SK-N-SH (cell line): ENCODE measurements around the gene CFHR4. TPM values are rescaled to one million over a fixed set of nuclear protein-coding genes. Genes with fewer than 3 reads are reported as not detected.

Source experiments
- CTCF ChIA-PET: fragments of 300-600, 350-600 bp; formaldehyde crosslinking; extraction: SDS; loops from one replicate; lab custom pipeline; 2021; lab: Yijun Ruan, JAX
- POLR2A ChIA-PET: fragments of 350-600 bp; sonication (Branson Sonifier 250); formaldehyde crosslinking; extraction: SDS; loops from one replicate; lab custom pipeline; 2020; ENCODE audit warnings: antibody characterized with exemption, inconsistent platforms; lab: Yijun Ruan, JAX
- DNase-seq: peaks from one replicate; pipeline ENCODE4 v3.0.0; 2012
- H2AFZ ChIP-seq: fragments of 200-600 bp; sonication (generic); 2 replicates; pipeline ENCODE4 v1.8.1; 2016; ENCODE audit warnings: antibody characterized with exemption, mild to moderate bottlenecking, low read depth
- H3F3A ChIP-seq: fragments of 200-600 bp; sonication (generic); replicated peaks from 2 replicates; pipeline ENCODE3; 2016; ENCODE audit warnings: antibody characterized with exemption, mild to moderate bottlenecking; ENCODE audit not compliant: insufficient read depth
- H3K27ac ChIP-seq, 2 experiments: fragments of 200-500 bp in 1 of 2; fragments of 200-600 bp in 1 of 2; sonication (Bioruptor generic) in 1 of 2; sonication (generic), shearing (Covaris generic) in 1 of 2; 2 replicates each; pipeline versions ENCODE4 v1.5.1 to v1.6.1; 2014 to 2016; ENCODE audit warnings: low read depth in 2 of 2, inconsistent platforms in 1 of 2, low read length in 1 of 2, mild to moderate bottlenecking in 1 of 2, mixed read lengths in 1 of 2
- H3K27me3 ChIP-seq: fragments of 200-600 bp; sonication (generic), shearing (Covaris generic); 2 replicates; pipeline ENCODE4 v1.6.1; 2016; ENCODE audit warnings: mixed run types; ENCODE audit not compliant: insufficient read depth
- H3K36me3 ChIP-seq, 2 experiments: fragments of 200-500 bp in 1 of 2; fragments of 200-600 bp in 1 of 2; sonication (Bioruptor generic) in 1 of 2; sonication (generic) in 1 of 2; replicated peaks in 1 of 2; 2 replicates each; pipeline versions ENCODE3 to v1.5.1; 2014 to 2016; ENCODE audit warnings: low read length in 1 of 2, mild to moderate bottlenecking in 1 of 2; ENCODE audit not compliant: insufficient read depth in 2 of 2, control insufficient read depth in 1 of 2
- H3K4me1 ChIP-seq, 2 experiments: fragments of 200-500 bp in 1 of 2; fragments of 200-600 bp in 1 of 2; sonication (Bioruptor generic) in 1 of 2; sonication (generic), shearing (Covaris generic) in 1 of 2; 2 replicates each; pipeline versions ENCODE4 v1.5.1 to v1.6.1; 2014 to 2016; ENCODE audit warnings: low read depth in 1 of 2, low read length in 1 of 2, mixed run types in 1 of 2; ENCODE audit not compliant: insufficient read depth in 2 of 2, control insufficient read depth in 1 of 2
- H3K4me2 ChIP-seq: fragments of 200-600 bp; sonication (generic), shearing (Covaris generic); 2 replicates; pipeline ENCODE4 v1.6.1; 2017; ENCODE audit warnings: mixed run types
- H3K4me3 ChIP-seq, 2 experiments: fragments of 200-500 bp in 1 of 2; fragments of 200-600 bp in 1 of 2; sonication (Bioruptor generic) in 1 of 2; sonication (generic), shearing (Covaris generic) in 1 of 2; 2 replicates each; pipeline versions ENCODE4 v1.5.1 to v1.8.1; 2014 to 2016; ENCODE audit warnings: low read depth in 2 of 2, inconsistent platforms in 1 of 2, low read length in 1 of 2, mild to moderate bottlenecking in 1 of 2, mixed read lengths in 1 of 2, moderate library complexity in 1 of 2
- H3K79me2 ChIP-seq: fragments of 200-600 bp; sonication (generic); 2 replicates; pipeline ENCODE4 v1.8.1; 2017; ENCODE audit warnings: mild to moderate bottlenecking; ENCODE audit not compliant: insufficient read depth
- H3K9ac ChIP-seq: fragments of 200-600 bp; sonication (generic); 2 replicates; pipeline ENCODE4 v1.6.1; 2017; ENCODE audit warnings: mixed run types
- H3K9me2 ChIP-seq: fragments of 200-600 bp; sonication (generic); 2 replicates; pipeline ENCODE4 v1.6.1; 2017; ENCODE audit warnings: mixed run types
- H3K9me3 ChIP-seq: fragments of 200-600 bp; sonication (generic); 2 replicates; pipeline ENCODE4 v1.6.1; 2017; ENCODE audit warnings: mixed run types, mild to moderate bottlenecking, moderate library complexity
- H4K20me1 ChIP-seq: fragments of 200-600 bp; sonication (generic); 2 replicates; pipeline ENCODE4 v1.6.1; 2017; ENCODE audit warnings: mild to moderate bottlenecking, mixed run types; ENCODE audit not compliant: insufficient read depth
- EP300 ChIP-seq, 2 experiments: IDR thresholded peaks; 2 replicates each; pipeline versions ENCODE4 v1.4.0 to v1.6.1; 2012; ENCODE audit warnings: borderline replicate concordance in 1 of 2, low read depth in 1 of 2, low read length in 1 of 2
- EZH2phosphoT487 ChIP-seq: fragments of 200-600 bp; sonication (generic); IDR thresholded peaks from 2 replicates; pipeline ENCODE4 v1.6.1; 2017; ENCODE audit warnings: low read depth, mixed run types, mild to moderate bottlenecking, antibody characterized with exemption, moderate library complexity, borderline replicate concordance
- FOSL2 ChIP-seq: IDR thresholded peaks from 2 replicates; pipeline ENCODE4 v1.4.0; 2012; ENCODE audit warnings: low read depth, mild to moderate bottlenecking, moderate library complexity, borderline replicate concordance
- FOXJ3 ChIP-seq: sonication (generic); formaldehyde crosslinking; IDR thresholded peaks from 2 replicates; pipeline ENCODE4 v1.5.1; 2020; ENCODE audit warnings: mild to moderate bottlenecking, missing genetic modification reagents
- FOXM1 ChIP-seq: IDR thresholded peaks from 2 replicates; pipeline ENCODE4 v1.4.0; 2012; ENCODE audit warnings: low read depth, mild to moderate bottlenecking
- GATA2 ChIP-seq: sonication (generic); formaldehyde crosslinking; IDR thresholded peaks from 2 replicates; pipeline ENCODE4 v1.5.0; 2020; ENCODE audit warnings: mild to moderate bottlenecking, missing genetic modification reagents
- JUND ChIP-seq: IDR thresholded peaks from 2 replicates; pipeline ENCODE4 v1.4.0; 2012
- MEF2A ChIP-seq: IDR thresholded peaks from 2 replicates; pipeline ENCODE4 v1.4.0; 2012; ENCODE audit warnings: low read depth, borderline replicate concordance
- RCOR1 ChIP-seq: fragments of 150-350 bp; IDR thresholded peaks from 2 replicates; pipeline ENCODE4 v1.6.1; 2017; ENCODE audit warnings: antibody characterized with exemption, low read length
- TEAD4 ChIP-seq: IDR thresholded peaks from 2 replicates; pipeline ENCODE4 v1.4.0; 2012; ENCODE audit warnings: mild to moderate bottlenecking, borderline replicate concordance; ENCODE audit not compliant: insufficient read depth
- WGBS: methylation state at CpG from one replicate; pipeline ENCODE4 v1.1.6; 2017; ENCODE audit warnings: low lambda C conversion rate; 5-methylcytosine and 5-hydroxymethylcytosine counted together
- polyA plus RNA-seq, 3 experiments: library from polyadenylated mRNA; depleted of rRNA; stranded (reverse); fragments of >200 nt; gene quantifications; 2 replicates each; pipeline ENCODE4 v1.2.3, GENCODE V29; 2012
- TF ChIP-seq, protein P1 (sequence below): IDR thresholded peaks from 2 replicates; pipeline ENCODE4 v1.4.0; 2012; ENCODE audit warnings: low read depth, borderline replicate concordance
- TF ChIP-seq, protein P2 (sequence below): IDR thresholded peaks from 2 replicates; pipeline ENCODE4; 2012
- TF ChIP-seq, protein P3 (sequence below): fragments of 150-350 bp; IDR thresholded peaks from 2 replicates; pipeline ENCODE4 v1.6.1; 2016; ENCODE audit warnings: mild to moderate bottlenecking, low read depth, low read length
- TF ChIP-seq, protein P4 (sequence below): fragments of 200-600 bp; sonication (generic); IDR thresholded peaks from 2 replicates; pipeline ENCODE4 v1.6.1; 2017; ENCODE audit warnings: antibody characterized with exemption, mild to moderate bottlenecking, moderate library complexity

CFHR4 gene
- polyA plus RNA-seq, 1 of the 3 experiments (the other 2 are of a cell fraction), result 0.03 TPM

DNA sequence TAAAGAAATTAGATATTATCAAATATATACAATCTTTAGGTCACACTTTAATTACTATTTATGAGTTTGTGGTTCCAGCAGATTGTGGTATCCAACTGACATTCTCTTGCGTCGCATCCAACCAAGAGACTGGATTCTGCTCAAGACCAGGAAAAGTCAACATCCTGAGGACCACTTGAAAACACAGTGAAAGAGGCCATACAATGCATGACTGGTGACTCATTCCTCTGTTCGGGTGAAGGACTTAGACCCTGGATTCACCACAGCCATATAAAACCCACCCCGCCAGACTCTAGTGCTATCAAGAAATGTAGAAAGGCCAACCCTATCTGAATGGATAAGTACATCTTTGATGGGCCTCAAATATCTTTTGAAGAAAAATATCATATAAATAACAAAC lies 14.5 kb upstream of the CFHR4 start:
- H3K36me3 ChIP-seq, result no peaks in the 10 kb centered on the region
- no peaks in the 10 kb centered on the region; a peak in 1 of 4 replicates for H3K4me1 ChIP-seq
- WGBS, result 64% methylated on average over 4 of the region's 4 CpGs
- no peaks in the 10 kb centered on the region for H3K9me3 ChIP-seq
- POLR2A ChIA-PET, result no interaction called here
- CTCF ChIA-PET, result no interaction called here
- no peak overlapping the region for H3K27ac ChIP-seq
- no peak overlapping the region for H3K9ac ChIP-seq
- no peaks in the 10 kb centered on the region for H4K20me1 ChIP-seq
- H3F3A ChIP-seq, result no peaks in the 10 kb centered on the region
- H3K9me2 ChIP-seq, result no peaks in the 10 kb centered on the region
- no peak for TF ChIP-seq EZH2phosphoT487
- TF ChIP-seq MEF2A, result no peak
- no peak for TF ChIP-seq EP300 (IDR thresholded peaks at IDR 0.05; ENCODE audit: borderline replicate concordance in 1 of 2, low read depth in 1 of 2, low read length in 1 of 2)
- TF ChIP-seq, protein P1, sequence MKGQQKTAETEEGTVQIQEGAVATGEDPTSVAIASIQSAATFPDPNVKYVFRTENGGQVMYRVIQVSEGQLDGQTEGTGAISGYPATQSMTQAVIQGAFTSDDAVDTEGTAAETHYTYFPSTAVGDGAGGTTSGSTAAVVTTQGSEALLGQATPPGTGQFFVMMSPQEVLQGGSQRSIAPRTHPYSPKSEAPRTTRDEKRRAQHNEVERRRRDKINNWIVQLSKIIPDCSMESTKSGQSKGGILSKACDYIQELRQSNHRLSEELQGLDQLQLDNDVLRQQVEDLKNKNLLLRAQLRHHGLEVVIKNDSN, result no peak
- no peak for TF ChIP-seq FOXM1
- TF ChIP-seq FOSL2, result no peak
- H3K79me2 ChIP-seq, result no peaks in the 10 kb centered on the region
- no peak overlapping the region for H3K4me2 ChIP-seq
- H2AFZ ChIP-seq, result no peak overlapping the region
- no peak for DNase-seq
- H3K27me3 ChIP-seq, result no peaks in the 10 kb centered on the region
- H3K4me3 ChIP-seq, result no peak overlapping the region

DNA sequence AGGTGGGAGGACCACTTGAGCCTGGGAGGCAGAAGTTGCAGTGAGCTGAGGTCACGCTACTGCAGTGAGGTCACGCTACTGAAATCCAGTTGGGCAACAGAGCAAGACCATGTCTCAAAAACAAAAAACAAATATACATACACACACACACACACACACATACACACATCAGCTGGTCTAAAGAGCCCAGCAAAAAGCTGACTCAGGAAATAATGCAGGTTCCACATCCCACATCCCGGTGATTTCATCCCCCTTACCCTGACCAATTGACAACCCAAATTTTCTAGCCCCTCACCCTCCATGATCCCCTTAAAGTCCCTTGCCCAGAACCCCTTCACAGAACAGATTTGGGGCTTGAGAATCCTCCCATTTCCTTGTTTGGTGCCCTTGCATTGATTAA lies 11.9 kb upstream of the CFHR4 start:
- CTCF ChIA-PET, result no interaction called here
- Histone ChIP-seq H4K20me1 (no peaks in the 10 kb centered on the region), H3K27me3 (no peaks in the 10 kb centered on the region), H3K9me3 (no peaks in the 10 kb centered on the region), H3F3A (no peaks in the 10 kb centered on the region), H3K4me1 (no peaks in the 10 kb centered on the region; a peak in 1 of 4 replicates), H3K4me3 (no peak overlapping the region)
- TF ChIP-seq RCOR1, result no peak
- TF ChIP-seq TEAD4, result no peak
- TF ChIP-seq GATA2 (CRISPR knock-in tag), result no peak
- TF ChIP-seq JUND, result no peak
- TF ChIP-seq, protein P2, sequence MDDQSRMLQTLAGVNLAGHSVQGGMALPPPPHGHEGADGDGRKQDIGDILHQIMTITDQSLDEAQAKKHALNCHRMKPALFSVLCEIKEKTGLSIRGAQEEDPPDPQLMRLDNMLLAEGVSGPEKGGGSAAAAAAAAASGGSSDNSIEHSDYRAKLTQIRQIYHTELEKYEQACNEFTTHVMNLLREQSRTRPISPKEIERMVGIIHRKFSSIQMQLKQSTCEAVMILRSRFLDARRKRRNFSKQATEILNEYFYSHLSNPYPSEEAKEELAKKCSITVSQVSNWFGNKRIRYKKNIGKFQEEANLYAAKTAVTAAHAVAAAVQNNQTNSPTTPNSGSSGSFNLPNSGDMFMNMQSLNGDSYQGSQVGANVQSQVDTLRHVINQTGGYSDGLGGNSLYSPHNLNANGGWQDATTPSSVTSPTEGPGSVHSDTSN, result no peak
- no peak for TF ChIP-seq FOXJ3
- TF ChIP-seq, protein P3, sequence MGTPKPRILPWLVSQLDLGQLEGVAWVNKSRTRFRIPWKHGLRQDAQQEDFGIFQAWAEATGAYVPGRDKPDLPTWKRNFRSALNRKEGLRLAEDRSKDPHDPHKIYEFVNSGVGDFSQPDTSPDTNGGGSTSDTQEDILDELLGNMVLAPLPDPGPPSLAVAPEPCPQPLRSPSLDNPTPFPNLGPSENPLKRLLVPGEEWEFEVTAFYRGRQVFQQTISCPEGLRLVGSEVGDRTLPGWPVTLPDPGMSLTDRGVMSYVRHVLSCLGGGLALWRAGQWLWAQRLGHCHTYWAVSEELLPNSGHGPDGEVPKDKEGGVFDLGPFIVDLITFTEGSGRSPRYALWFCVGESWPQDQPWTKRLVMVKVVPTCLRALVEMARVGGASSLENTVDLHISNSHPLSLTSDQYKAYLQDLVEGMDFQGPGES, result no peak
- TF ChIP-seq, protein P4, sequence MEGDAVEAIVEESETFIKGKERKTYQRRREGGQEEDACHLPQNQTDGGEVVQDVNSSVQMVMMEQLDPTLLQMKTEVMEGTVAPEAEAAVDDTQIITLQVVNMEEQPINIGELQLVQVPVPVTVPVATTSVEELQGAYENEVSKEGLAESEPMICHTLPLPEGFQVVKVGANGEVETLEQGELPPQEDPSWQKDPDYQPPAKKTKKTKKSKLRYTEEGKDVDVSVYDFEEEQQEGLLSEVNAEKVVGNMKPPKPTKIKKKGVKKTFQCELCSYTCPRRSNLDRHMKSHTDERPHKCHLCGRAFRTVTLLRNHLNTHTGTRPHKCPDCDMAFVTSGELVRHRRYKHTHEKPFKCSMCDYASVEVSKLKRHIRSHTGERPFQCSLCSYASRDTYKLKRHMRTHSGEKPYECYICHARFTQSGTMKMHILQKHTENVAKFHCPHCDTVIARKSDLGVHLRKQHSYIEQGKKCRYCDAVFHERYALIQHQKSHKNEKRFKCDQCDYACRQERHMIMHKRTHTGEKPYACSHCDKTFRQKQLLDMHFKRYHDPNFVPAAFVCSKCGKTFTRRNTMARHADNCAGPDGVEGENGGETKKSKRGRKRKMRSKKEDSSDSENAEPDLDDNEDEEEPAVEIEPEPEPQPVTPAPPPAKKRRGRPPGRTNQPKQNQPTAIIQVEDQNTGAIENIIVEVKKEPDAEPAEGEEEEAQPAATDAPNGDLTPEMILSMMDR, result no peak
- TF ChIP-seq, all 33 proteins: peak for 0
- Histone ChIP-seq H3K79me2 (no peaks in the 10 kb centered on the region), H3K27ac (no peak overlapping the region), H3K9me2 (no peaks in the 10 kb centered on the region), H3K4me2 (no peak overlapping the region), H2AFZ (no peak overlapping the region), H3K9ac (no peak overlapping the region), H3K36me3 (no peaks in the 10 kb centered on the region)
- POLR2A ChIA-PET, result no interaction called here
- 79% methylated on average over 3 of the region's 3 CpGs for WGBS
- no peak for DNase-seq
